H1 (cell line): ENCODE results near the gene TTC3. TPM values are rescaled to one million over a fixed set of nuclear protein-coding genes. Genes with fewer than 3 reads are reported as not detected.

ENCODE experiments used
- CEBPB ChIP-seq: IDR thresholded peaks from 2 replicates; pipeline ENCODE4 v1.6.1; 2012; ENCODE audit warnings: low read depth, low read length
- CHD1 ChIP-seq: IDR thresholded peaks from 2 replicates; pipeline ENCODE4 v1.6.1; 2012; ENCODE audit warnings: low read depth, low read length, improper control_type of control experiment
- EP300 ChIP-seq, 2 experiments: IDR thresholded peaks; 1 replicate in 1 of 2; 2 replicates in 1 of 2; pipeline ENCODE4 v1.6.1; 2011 to 2012; ENCODE audit warnings: low read depth in 2 of 2, low read length in 2 of 2, mild to moderate bottlenecking in 2 of 2, borderline replicate concordance in 1 of 2, inconsistent platforms in 1 of 2, moderate library complexity in 1 of 2
- GABPA ChIP-seq: IDR thresholded peaks from 2 replicates; pipeline ENCODE4 v1.6.1; 2011; ENCODE audit warnings: mild to moderate bottlenecking, low read length, moderate library complexity, borderline replicate concordance; ENCODE audit not compliant: insufficient read depth
- HDAC6 ChIP-seq: IDR thresholded peaks from one replicate; pipeline ENCODE4 v1.7.1; 2012; ENCODE audit warnings: low read depth, mild to moderate bottlenecking, inconsistent platforms, low read length, moderate library complexity
- KDM1A ChIP-seq: fragments of 200-600, 300-600 bp; sonication (generic); IDR thresholded peaks from 2 replicates; pipeline ENCODE4 v1.7.1; 2016; ENCODE audit warnings: mild to moderate bottlenecking, low read length, borderline replicate concordance
- KDM5A ChIP-seq: fragments of 200-600 bp; IDR thresholded peaks from 2 replicates; pipeline ENCODE4 v1.7.1; 2012; ENCODE audit warnings: mild to moderate bottlenecking, low read length, inconsistent platforms, mixed read lengths
- POU5F1 ChIP-seq: IDR thresholded peaks from 2 replicates; pipeline ENCODE4 v1.6.1; 2011; ENCODE audit warnings: low read depth, mild to moderate bottlenecking, low read length, moderate library complexity
- SIN3A ChIP-seq, 2 experiments: IDR thresholded peaks in 1 of 2; conservative IDR thresholded peaks in 1 of 2; 2 replicates each; pipeline ENCODE4 v1.6.1; 2011 to 2012; ENCODE audit warnings: low read length in 2 of 2, improper control_type of control experiment in 1 of 2, low read depth in 1 of 2, mild to moderate bottlenecking in 1 of 2
- SIX5 ChIP-seq: IDR thresholded peaks from 2 replicates; pipeline ENCODE4 v1.6.1; 2011; ENCODE audit warnings: mild to moderate bottlenecking, low read depth, low read length
- SP4 ChIP-seq: IDR thresholded peaks from 2 replicates; pipeline ENCODE4 v1.6.1; 2012; ENCODE audit warnings: low read length, inconsistent platforms
- polyA plus RNA-seq, 7 experiments: library from polyadenylated mRNA; depleted of rRNA in 3 of 7; stranded (reverse) in 5 of 7; unstranded in 2 of 7; fragments of >200 nt in 5 of 7; fragments of 200-250 nt in 2 of 7; gene quantifications; 1 replicate in 5 of 7; 2 replicates in 1 of 7; 4 replicates in 1 of 7; pipeline versions ENCODE4 v1.2.1 to v1.2.3, GENCODE V29; 2011 to 2013; ENCODE audit warnings: missing spikeins in 2 of 7, mixed read lengths in 2 of 7
- total RNA-seq: library from RNA; stranded (reverse); fragmentation: NEBNext Ultra II Directional; extraction: Animal tissue kit (Norgen Biotek cat#: 25700); gene quantifications from 2 replicates; pipeline ENCODE4 v1.2.1, GENCODE V29; 2021
- TF ChIP-seq, protein P1 (sequence below): IDR thresholded peaks from 2 replicates; pipeline ENCODE4 v1.6.1; 2012; ENCODE audit warnings: low read length, inconsistent platforms

TTC3 gene
- total and polyA plus RNA-seq, 2 of the 8 experiments (the other 6 are each of a cell fraction or from before 2014, with no cell fraction given): 11.0 to 36.2 TPM

GRCh38 chr21:37072274-37072987, 623 bp upstream of the TTC3 start (continued):
- TF ChIP-seq SIX5 (no peak), KDM5A (no peak), EP300 (IDR thresholded peaks at IDR 0.05; ENCODE audit: borderline replicate concordance in 1 of 2, low read depth in 2 of 2, low read length in 2 of 2) (no peak), GABPA (no peak), SP4 (no peak), SIN3A (conservative IDR thresholded peaks at IDR 0.05 in 1 of 2, IDR thresholded peaks at IDR 0.05 in 1 of 2; ENCODE audit: low read depth in 1 of 2, low read length in 2 of 2) (0 out of 4 replicates have a peak, but pooled peaks of 1 of the 2 experiments have one; percentile 9), HDAC6 (no peak), CHD1 (no peak), KDM1A (no peak), POU5F1 (no peak), CEBPB (no peak)
- TF ChIP-seq, protein P1, sequence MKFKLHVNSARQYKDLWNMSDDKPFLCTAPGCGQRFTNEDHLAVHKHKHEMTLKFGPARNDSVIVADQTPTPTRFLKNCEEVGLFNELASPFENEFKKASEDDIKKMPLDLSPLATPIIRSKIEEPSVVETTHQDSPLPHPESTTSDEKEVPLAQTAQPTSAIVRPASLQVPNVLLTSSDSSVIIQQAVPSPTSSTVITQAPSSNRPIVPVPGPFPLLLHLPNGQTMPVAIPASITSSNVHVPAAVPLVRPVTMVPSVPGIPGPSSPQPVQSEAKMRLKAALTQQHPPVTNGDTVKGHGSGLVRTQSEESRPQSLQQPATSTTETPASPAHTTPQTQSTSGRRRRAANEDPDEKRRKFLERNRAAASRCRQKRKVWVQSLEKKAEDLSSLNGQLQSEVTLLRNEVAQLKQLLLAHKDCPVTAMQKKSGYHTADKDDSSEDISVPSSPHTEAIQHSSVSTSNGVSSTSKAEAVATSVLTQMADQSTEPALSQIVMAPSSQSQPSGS: no peak
